B cell (primary cell): Measurements from ENCODE around the gene C1orf198. TPM values are rescaled to one million over a fixed set of nuclear protein-coding genes. Genes with fewer than 3 reads are reported as not detected.

ENCODE experiments used
- ATAC-seq: fragments of 200-7000 bp; cut with Tn5 transposase; one replicate; pipeline ENCODE4 v1.10.0; 2021; ENCODE audit warnings: low read depth, mild to moderate bottlenecking, moderate number of reproducible peaks, moderate library complexity
- CTCF ChIA-PET: fragments of 350-600 bp; sonication (Branson Sonifier 250); formaldehyde crosslinking; loops from one replicate; lab custom pipeline; 2021; ENCODE audit warnings: antibody characterized with exemption, inconsistent platforms; lab: Charles Lee
- POLR2A ChIA-PET: fragments of 350-600 bp; sonication (Branson Sonifier 250); formaldehyde crosslinking; loops from one replicate; lab custom pipeline; 2021; ENCODE audit warnings: antibody characterized with exemption; lab: Charles Lee
- DNase-seq: peaks from one replicate; pipeline ENCODE4 v3.0.0; 2013
- H2AFZ ChIP-seq: 2 replicates; pipeline ENCODE4 v1.6.1; 2012; ENCODE audit warnings: mild to moderate bottlenecking, low read depth, low read length; ENCODE audit not compliant: insufficient read depth, poor library complexity, severe bottlenecking
- H3K27ac ChIP-seq, 2 donors: 1 replicate in 1 of 2; 2 replicates in 1 of 2; pipeline ENCODE4 v1.5.1; 2012 to 2013; ENCODE audit warnings: low read length in 2 of 2, mild to moderate bottlenecking in 2 of 2, moderate library complexity in 1 of 2
- H3K27me3 ChIP-seq, 4 experiments: fragments of 200-600 bp in 1 of 4; sonication (generic) in 1 of 4; replicated peaks in 1 of 4; 1 replicate in 2 of 4; 2 replicates in 2 of 4; pipeline versions ENCODE4 v1.6.1 to v1.7.0; 2013 to 2016; ENCODE audit warnings: low read length in 3 of 4, mild to moderate bottlenecking in 2 of 4, mixed read lengths in 1 of 4, moderate library complexity in 1 of 4; ENCODE audit not compliant: insufficient read depth in 4 of 4, control insufficient read depth in 3 of 4; ENCODE audit errors: control extremely low read depth in 1 of 4
- H3K36me3 ChIP-seq, 2 experiments: replicated peaks in 1 of 2; 1 replicate in 1 of 2; 2 replicates in 1 of 2; pipeline versions ENCODE4 v1.6.1 to v1.7.1; 2013; ENCODE audit warnings: low read length in 1 of 2; ENCODE audit not compliant: insufficient read depth in 2 of 2, control insufficient read depth in 1 of 2; ENCODE audit errors: control extremely low read depth in 1 of 2, extremely low read depth in 1 of 2
- H3K4me1 ChIP-seq, 2 donors: fragments of 200-600 bp in 1 of 2; sonication (generic) in 1 of 2; 1 replicate in 1 of 2; 2 replicates in 1 of 2; pipeline versions ENCODE4 v1.5.1 to v1.6.1; 2013 to 2017; ENCODE audit warnings: low read length in 2 of 2; ENCODE audit not compliant: control insufficient read depth in 2 of 2, insufficient read depth in 2 of 2
- H3K4me2 ChIP-seq: replicated peaks from 2 replicates; pipeline ENCODE3; 2012; ENCODE audit warnings: mild to moderate bottlenecking, low read depth, low read length; ENCODE audit not compliant: poor library complexity, severe bottlenecking
- H3K4me3 ChIP-seq, 5 experiments: fragments of 200-600 bp in 1 of 5; sonication (generic) in 1 of 5; 1 replicate in 3 of 5; 2 replicates in 2 of 5; pipeline versions ENCODE4 v1.5.1 to v1.7.0; 2011 to 2016; ENCODE audit warnings: low read length in 4 of 5, mild to moderate bottlenecking in 4 of 5, low read depth in 2 of 5, control low read depth in 1 of 5, moderate library complexity in 1 of 5; ENCODE audit not compliant: insufficient read depth in 1 of 5; ENCODE audit errors: control extremely low read depth in 1 of 5, extremely low read depth in 1 of 5
- H3K79me2 ChIP-seq: fragments of 200-600 bp; sonication (generic); one replicate; pipeline ENCODE4 v1.6.0; 2016; ENCODE audit warnings: low read length; ENCODE audit not compliant: control insufficient read depth, insufficient read depth
- H3K9ac ChIP-seq: fragments of 200-600 bp; sonication (generic); 2 replicates; pipeline ENCODE4 v1.6.1; 2017; ENCODE audit warnings: mild to moderate bottlenecking, low read length, moderate library complexity
- H3K9me3 ChIP-seq, 3 donors: one replicate each; pipeline versions ENCODE4 v1.6.1 to v1.7.1; 2013; ENCODE audit warnings: low read length in 2 of 3; ENCODE audit not compliant: control insufficient read depth in 2 of 3, insufficient read depth in 1 of 3; ENCODE audit errors: control extremely low read depth in 1 of 3
- H4K20me1 ChIP-seq: 2 replicates; pipeline ENCODE4 v1.6.0; 2012; ENCODE audit warnings: mild to moderate bottlenecking, low read length; ENCODE audit not compliant: insufficient read depth, control insufficient read depth, poor library complexity, severe bottlenecking
- H3K27ac Mint-ChIP-seq: one replicate; pipeline ENCODE4 v1.8.0; 2021; ENCODE audit warnings: mixed read lengths
- H3K27me3 Mint-ChIP-seq: one replicate; pipeline ENCODE4 v1.8.0; 2021; ENCODE audit warnings: mixed read lengths
- H3K4me1 Mint-ChIP-seq: one replicate; pipeline ENCODE4 v1.8.0; 2021; ENCODE audit warnings: mixed read lengths
- H3K4me3 Mint-ChIP-seq: one replicate; pipeline ENCODE4 v1.8.0; 2021; ENCODE audit warnings: mixed read lengths
- H3K9me3 Mint-ChIP-seq: one replicate; pipeline ENCODE4 v1.8.0; 2022; ENCODE audit warnings: mixed read lengths; ENCODE audit not compliant: insufficient read depth
- CTCF ChIP-seq: fragments of 200-600 bp; IDR thresholded peaks from one replicate; pipeline ENCODE4 v1.8.0; 2022; ENCODE audit warnings: antibody characterized with exemption, mild to moderate bottlenecking
- EZH2 ChIP-seq: IDR thresholded peaks from 2 replicates; pipeline ENCODE4 v1.6.1; 2012; ENCODE audit warnings: borderline replicate concordance, low read depth, mild to moderate bottlenecking, moderate library complexity, low read length; ENCODE audit not compliant: insufficient read depth, poor library complexity, severe bottlenecking
- WGBS: methylation state at CpG from one replicate; pipeline ENCODE4 v1.1.5; 2013; ENCODE audit warnings: missing lambda C conversion rate; ENCODE audit not compliant: insufficient coverage; 5-methylcytosine and 5-hydroxymethylcytosine counted together
- intact Hi-C: fragments of 100-400 bp; cut with micrococcal nuclease; formaldehyde crosslinking; loops from one replicate; pipeline ENCODE4 v1.10.0; 2022
- polyA plus RNA-seq: library from polyadenylated mRNA; depleted of rRNA; stranded (reverse); fragments of >200 nt; gene quantifications from 2 replicates; pipeline ENCODE4 v1.2.3, GENCODE V29; 2012
- total RNA-seq, 2 donors: library from RNA; stranded (reverse); fragments of 120-200 nt in 1 of 2; gene quantifications; 1 replicate in 1 of 2; 2 replicates in 1 of 2; pipeline versions ENCODE4 v1.2.3 to v1.2.4, GENCODE V29; 2013 to 2022

Gene C1orf198
- total and polyA plus RNA-seq, 2 donors (not counting 1 experiment from before 2014, with no cell fraction given): 1.0 to 6.6 TPM

GRCh38 chr1:230913496-230913895 is 45.2 kb upstream of the C1orf198 start:
- H3K9me3 Mint-ChIP-seq: no peaks in the 10 kb centered on the region
- ChIA-PET CTCF (no interaction called here), POLR2A (no interaction called here)
- no peak overlapping the region for H3K4me3 ChIP-seq
- no peak for TF ChIP-seq EZH2
- TF ChIP-seq CTCF: no peak
- H3K4me1 ChIP-seq: no peaks in the 10 kb centered on the region
- WGBS: 100% methylated on average over 2 of the region's 2 CpGs
- no peak for ATAC-seq
- intact Hi-C loops: no loop called here
- peaks cover 2 to 83% of the 10 kb centered on the region in 2 experiments for H3K36me3 ChIP-seq
- H3K9me3 ChIP-seq: no peaks in the 10 kb centered on the region
- no peak overlapping the region for H2AFZ ChIP-seq
- no peak overlapping the region for H3K4me2 ChIP-seq
- no peak overlapping the region for H3K9ac ChIP-seq
- no peaks in the 10 kb centered on the region for H4K20me1 ChIP-seq
- no peaks in the 10 kb centered on the region for H3K27me3 Mint-ChIP-seq
- H3K27me3 ChIP-seq: no peaks in the 10 kb centered on the region
- DNase-seq: no peak
- H3K27ac ChIP-seq: no peak overlapping the region
- no peak overlapping the region for H3K27ac Mint-ChIP-seq
- H3K4me3 Mint-ChIP-seq: no peak overlapping the region
- no peaks in the 10 kb centered on the region for H3K79me2 ChIP-seq
- H3K4me1 Mint-ChIP-seq: no peaks in the 10 kb centered on the region

- Histone ChIP-seq H3K9me3 (no peaks in the 10 kb centered on the region), H3K4me1 (no peaks in the 10 kb centered on the region), H3K4me3 (no peak overlapping the region), H3K9ac (no peak overlapping the region), H3K27me3 (no peaks in the 10 kb centered on the region), H4K20me1 (no peaks in the 10 kb centered on the region), H3K79me2 (no peaks in the 10 kb centered on the region), H3K4me2 (no peak overlapping the region), H2AFZ (no peak overlapping the region), H3K27ac (no peak overlapping the region), H3K36me3 (peaks cover 5 to 89% of the 10 kb centered on the region in 2 experiments)
- no peak overlapping the region for H3K27ac Mint-ChIP-seq
- DNase-seq (no peak), ATAC-seq (no peak)
- ChIA-PET CTCF (no interaction called here), POLR2A (no interaction called here)
- H3K9me3 Mint-ChIP-seq: no peaks in the 10 kb centered on the region
- no peak overlapping the region for H3K4me3 Mint-ChIP-seq
- intact Hi-C loops: no loop called here
- H3K4me1 Mint-ChIP-seq: no peaks in the 10 kb centered on the region
- H3K27me3 Mint-ChIP-seq: no peaks in the 10 kb centered on the region
- TF ChIP-seq EZH2 (no peak), CTCF (no peak)
Measured at GRCh38 chr1:230910755-230911117, 42.4 kb upstream of the C1orf198 start.
